ENCODE measurements around the gene SLC9A9.

The SLC9A9 gene

DNA sequence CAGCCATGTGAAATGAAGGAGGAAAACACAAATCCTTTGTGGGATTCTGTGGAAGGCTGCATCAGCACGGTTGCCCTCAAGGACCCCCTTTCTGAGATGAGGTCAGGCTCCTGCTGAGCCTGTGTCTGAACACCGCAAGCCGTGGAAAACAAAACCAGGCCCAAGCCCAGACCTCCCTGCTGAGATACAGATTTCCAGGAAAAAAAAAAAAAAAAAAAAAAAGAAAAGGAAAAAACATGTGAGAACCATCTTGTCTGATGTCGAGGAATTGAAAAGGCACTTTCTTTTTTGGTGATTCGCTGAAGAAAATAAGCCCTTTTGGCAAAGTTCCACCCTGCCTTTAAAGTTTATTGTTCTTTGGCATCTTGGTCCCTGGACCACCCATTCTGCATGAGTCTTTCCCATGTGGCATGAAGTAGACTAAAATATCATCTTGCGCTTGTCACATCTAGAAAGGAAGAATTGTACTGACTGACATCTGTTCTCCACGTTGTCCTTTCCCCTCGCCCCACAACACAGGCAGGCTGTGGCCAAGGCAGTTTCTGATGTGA lies 611.1 kb downstream of the SLC9A9 start:
- no peaks in the 10 kb centered on the region for H3K9me3 ChIP-seq (ENCODE audit: low read length)
- no peaks in the 10 kb centered on the region for H3K36me3 ChIP-seq (ENCODE audit: insufficient read depth, low read length)
- no peaks in the 10 kb centered on the region for H3K4me1 ChIP-seq (ENCODE audit: insufficient read depth, low read length)
- H3K27me3 ChIP-seq (ENCODE audit: control insufficient read depth in 1 of 2, insufficient read depth in 2 of 2, low read length in 2 of 2) = no peaks in the 10 kb centered on the region
- H3K9ac ChIP-seq (ENCODE audit: low read length) = no peak overlapping the region
- no peak overlapping the region for H3K27ac ChIP-seq (ENCODE audit: low read depth, low read length)
- H3K4me3 ChIP-seq (ENCODE audit: low read depth in 1 of 2, low read length in 2 of 2) = no peak overlapping the region

DNA sequence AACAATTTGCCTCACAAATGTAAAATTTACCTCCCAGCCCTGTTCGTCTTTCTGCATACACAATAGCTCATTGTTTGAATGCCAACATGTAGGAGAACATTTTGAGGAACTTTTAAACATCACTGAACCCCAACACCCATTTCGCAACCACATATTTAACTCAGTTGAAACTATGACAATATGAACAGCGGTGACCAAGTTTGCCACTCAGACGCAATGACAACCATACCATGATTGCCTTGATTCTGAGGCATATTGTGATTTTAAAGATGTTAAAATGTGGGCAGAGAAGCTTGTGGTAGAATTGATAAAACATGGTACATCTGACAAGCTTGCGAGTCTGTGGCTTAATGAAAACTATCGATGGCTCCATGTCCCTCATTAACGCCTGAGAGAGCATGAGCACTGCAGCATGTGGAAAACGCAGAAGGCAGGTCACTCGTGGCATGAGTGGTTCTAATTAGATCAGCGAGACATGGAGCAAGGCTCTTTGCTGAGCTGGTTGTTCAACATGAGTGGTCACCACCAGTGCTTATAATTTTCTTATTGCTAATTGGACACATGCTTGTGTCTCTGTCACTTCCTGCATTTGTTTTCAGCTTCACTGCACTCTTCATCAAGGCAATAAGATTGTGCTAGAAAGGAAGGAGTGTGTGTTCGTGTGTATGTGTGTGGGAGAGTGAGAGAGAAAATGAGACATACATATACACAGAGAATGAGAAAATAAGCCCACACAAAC lies 611.9 kb downstream of the SLC9A9 start:
- Histone ChIP-seq H3K36me3 (ENCODE audit: insufficient read depth, low read length) (no peaks in the 10 kb centered on the region), H3K4me1 (ENCODE audit: insufficient read depth, low read length) (no peaks in the 10 kb centered on the region), H3K27me3 (ENCODE audit: control insufficient read depth in 1 of 2, insufficient read depth in 2 of 2, low read length in 2 of 2) (no peaks in the 10 kb centered on the region), H3K9ac (ENCODE audit: low read length) (no peak overlapping the region), H3K9me3 (ENCODE audit: low read length) (no peaks in the 10 kb centered on the region), H3K27ac (ENCODE audit: low read depth, low read length) (no peak overlapping the region), H3K4me3 (ENCODE audit: low read depth in 1 of 2, low read length in 2 of 2) (no peak overlapping the region)

DNA sequence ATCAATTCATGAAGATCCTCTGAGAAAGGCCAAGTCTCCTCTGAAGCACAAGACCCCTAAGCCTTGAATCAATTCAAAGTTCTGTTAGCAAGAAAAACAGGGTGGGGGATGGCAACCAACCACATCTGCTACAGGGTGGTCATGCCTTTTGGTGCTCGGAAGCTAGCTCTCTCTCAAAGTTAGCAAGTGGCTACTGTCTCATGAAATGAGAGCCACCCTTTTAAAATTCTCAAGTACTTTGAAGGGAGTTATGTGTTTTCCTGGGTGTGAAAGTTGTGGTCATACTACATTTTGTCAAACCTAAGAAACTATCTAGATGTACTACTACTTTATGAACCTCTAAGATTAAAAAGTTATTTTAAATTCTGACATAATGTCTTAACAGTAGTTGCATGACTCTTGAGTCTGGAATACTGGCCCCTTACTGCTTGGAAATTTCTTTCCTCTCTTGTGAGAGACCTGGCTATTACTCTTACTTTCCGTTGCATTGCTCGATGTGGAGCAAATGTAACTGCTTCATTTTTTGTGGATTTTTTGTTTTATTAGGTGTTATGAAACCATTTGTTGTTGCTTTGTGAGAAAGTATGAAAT lies 612.6 kb downstream of the SLC9A9 start:
- Histone ChIP-seq H3K4me1 (ENCODE audit: insufficient read depth, low read length) (no peaks in the 10 kb centered on the region), H3K9ac (ENCODE audit: low read length) (no peak overlapping the region), H3K4me3 (ENCODE audit: low read depth in 1 of 2, low read length in 2 of 2) (no peak overlapping the region), H3K9me3 (ENCODE audit: low read length) (no peaks in the 10 kb centered on the region), H3K27me3 (ENCODE audit: control insufficient read depth in 1 of 2, insufficient read depth in 2 of 2, low read length in 2 of 2) (no peaks in the 10 kb centered on the region), H3K27ac (ENCODE audit: low read depth, low read length) (no peak overlapping the region), H3K36me3 (ENCODE audit: insufficient read depth, low read length) (no peaks in the 10 kb centered on the region)

DNA sequence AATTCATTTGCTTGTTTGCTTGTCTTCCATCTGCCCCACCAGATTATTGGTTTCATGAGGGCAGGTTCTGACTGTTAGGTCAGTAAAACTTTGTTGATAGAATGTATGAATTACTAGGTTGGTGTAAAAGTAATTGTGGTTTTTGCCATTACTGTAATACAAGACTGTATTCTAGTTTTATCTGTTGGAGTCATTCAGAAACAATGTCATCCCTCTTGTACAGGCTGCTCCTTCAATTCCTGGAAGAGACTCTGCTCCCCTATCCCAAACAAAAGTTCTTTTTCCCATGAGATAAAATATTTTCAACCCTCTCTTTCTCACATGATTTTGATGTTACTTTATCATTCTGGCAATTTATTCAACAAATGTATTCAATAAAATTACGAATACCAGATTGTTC lies 613.7 kb downstream of the SLC9A9 start:
- no peaks in the 10 kb centered on the region for H3K36me3 ChIP-seq (ENCODE audit: insufficient read depth, low read length)
- H3K4me3 ChIP-seq (ENCODE audit: low read depth in 1 of 2, low read length in 2 of 2) = no peak overlapping the region
- no peaks in the 10 kb centered on the region for H3K9me3 ChIP-seq (ENCODE audit: low read length)
- no peak overlapping the region for H3K27ac ChIP-seq (ENCODE audit: low read depth, low read length)
- no peaks in the 10 kb centered on the region for H3K4me1 ChIP-seq (ENCODE audit: insufficient read depth, low read length)
- H3K27me3 ChIP-seq (ENCODE audit: control insufficient read depth in 1 of 2, insufficient read depth in 2 of 2, low read length in 2 of 2) = no peaks in the 10 kb centered on the region
- no peak overlapping the region for H3K9ac ChIP-seq (ENCODE audit: low read length)

DNA sequence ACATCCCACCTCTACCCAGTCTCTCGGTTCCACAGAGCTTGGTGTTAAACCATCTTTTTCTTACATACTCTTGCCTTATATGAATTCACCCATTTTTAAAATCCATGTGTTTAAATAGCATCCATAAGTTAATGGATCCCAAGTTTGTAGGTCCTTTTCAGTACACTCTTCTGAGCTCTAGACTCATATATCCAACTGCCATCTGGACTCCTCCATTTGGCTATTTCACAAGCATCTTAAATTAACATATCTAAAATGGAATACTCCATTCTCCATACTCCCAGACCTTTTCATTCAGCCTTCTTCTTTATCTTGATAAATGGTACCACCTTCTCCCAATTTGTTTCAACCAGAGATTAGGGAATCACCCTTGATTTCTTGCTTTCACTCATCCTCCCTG lies 615.3 kb downstream of the SLC9A9 start:
- Histone ChIP-seq H3K36me3 (ENCODE audit: insufficient read depth, low read length) (no peaks in the 10 kb centered on the region), H3K4me1 (ENCODE audit: insufficient read depth, low read length) (no peaks in the 10 kb centered on the region), H3K9me3 (ENCODE audit: low read length) (no peaks in the 10 kb centered on the region), H3K4me3 (ENCODE audit: low read depth in 1 of 2, low read length in 2 of 2) (no peak overlapping the region), H3K27ac (ENCODE audit: low read depth, low read length) (no peak overlapping the region), H3K27me3 (ENCODE audit: control insufficient read depth in 1 of 2, insufficient read depth in 2 of 2, low read length in 2 of 2) (no peaks in the 10 kb centered on the region), H3K9ac (ENCODE audit: low read length) (no peak overlapping the region)

DNA sequence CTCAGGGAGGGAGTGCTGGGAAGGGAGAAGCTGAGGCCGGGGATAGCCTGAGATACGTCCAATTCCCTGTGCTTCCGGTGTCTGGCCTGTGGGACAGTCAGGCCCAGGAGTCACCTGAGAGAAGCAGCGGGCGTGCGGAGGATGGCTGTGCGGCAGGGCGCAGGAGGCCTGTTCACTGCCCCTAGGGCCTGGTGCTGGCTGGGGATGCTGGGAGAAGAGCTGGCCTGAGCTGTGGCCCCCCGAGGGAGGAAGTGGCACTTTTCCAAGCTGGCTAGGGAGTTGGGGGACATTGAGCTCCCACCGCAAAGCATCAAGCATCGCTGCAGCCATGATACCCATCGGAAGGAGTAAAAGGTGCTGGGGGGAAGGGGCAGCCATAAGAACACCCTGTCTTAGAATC lies 619.9 kb downstream of the SLC9A9 start:
- Histone ChIP-seq H3K4me1 (ENCODE audit: insufficient read depth, low read length) (no peaks in the 10 kb centered on the region), H3K36me3 (ENCODE audit: insufficient read depth, low read length) (no peaks in the 10 kb centered on the region), H3K4me3 (ENCODE audit: low read depth in 1 of 2, low read length in 2 of 2) (no peak overlapping the region), H3K9ac (ENCODE audit: low read length) (no peak overlapping the region), H3K27me3 (ENCODE audit: control insufficient read depth in 1 of 2, insufficient read depth in 2 of 2, low read length in 2 of 2) (no peaks in the 10 kb centered on the region), H3K27ac (ENCODE audit: low read depth, low read length) (no peak overlapping the region), H3K9me3 (ENCODE audit: low read length) (no peaks in the 10 kb centered on the region)

DNA sequence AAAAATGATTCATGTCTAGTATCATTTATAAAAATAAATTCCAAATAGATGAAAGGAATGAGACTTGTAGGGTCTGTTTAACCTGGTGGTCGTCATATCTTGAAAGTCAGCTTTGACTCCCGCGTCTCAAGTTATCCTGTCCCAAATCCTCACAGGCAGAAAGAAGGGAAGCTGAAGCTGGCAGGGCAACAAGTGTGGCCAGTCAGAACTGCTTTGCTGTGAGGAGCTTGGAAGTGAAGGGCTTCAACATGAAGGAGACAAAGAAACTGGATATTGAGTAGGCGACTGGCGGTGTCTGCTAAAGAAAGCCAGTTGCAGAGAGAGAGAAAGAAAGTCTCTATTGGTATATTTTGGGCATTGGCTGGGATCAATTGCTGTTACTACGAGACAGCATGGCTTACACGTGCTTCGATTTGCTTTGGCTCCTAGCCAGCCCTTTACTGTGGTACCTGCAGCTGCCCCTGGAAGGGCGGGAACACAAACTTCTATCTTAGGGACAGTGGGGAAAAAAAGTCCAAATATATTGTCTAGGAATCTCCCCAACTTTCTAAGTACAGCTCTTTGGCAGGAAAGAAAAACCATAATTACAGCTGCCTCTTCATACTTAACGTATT lies 621.5 kb downstream of the SLC9A9 start:
- Histone ChIP-seq H3K27ac (ENCODE audit: low read depth, low read length) (no peak overlapping the region), H3K4me1 (ENCODE audit: insufficient read depth, low read length) (no peaks in the 10 kb centered on the region), H3K4me3 (ENCODE audit: low read depth in 1 of 2, low read length in 2 of 2) (no peak overlapping the region), H3K9ac (ENCODE audit: low read length) (no peak overlapping the region), H3K36me3 (ENCODE audit: insufficient read depth, low read length) (no peaks in the 10 kb centered on the region), H3K9me3 (ENCODE audit: low read length) (no peaks in the 10 kb centered on the region), H3K27me3 (ENCODE audit: control insufficient read depth in 1 of 2, insufficient read depth in 2 of 2, low read length in 2 of 2) (no peaks in the 10 kb centered on the region)

DNA sequence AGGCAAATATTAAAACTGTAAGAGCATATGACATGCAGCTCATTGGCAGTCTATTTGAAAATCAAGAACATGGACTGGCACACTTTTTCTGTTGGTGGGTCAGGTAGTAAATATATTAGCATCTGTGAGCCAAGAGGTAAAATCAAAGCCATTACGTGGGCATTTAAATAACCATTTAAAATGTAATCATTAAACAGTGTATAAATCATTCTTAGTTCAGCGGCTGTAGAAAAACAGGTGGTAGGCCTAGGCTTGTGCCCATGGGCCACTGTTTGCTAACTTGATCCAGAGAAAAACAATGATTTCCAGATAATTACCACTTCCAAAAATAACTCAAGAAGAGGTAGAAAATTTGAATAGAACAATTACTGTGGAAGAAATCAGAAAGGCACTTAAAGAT lies 623.6 kb downstream of the SLC9A9 start:
- Histone ChIP-seq H3K27me3 (ENCODE audit: control insufficient read depth in 1 of 2, insufficient read depth in 2 of 2, low read length in 2 of 2) (no peaks in the 10 kb centered on the region), H3K9me3 (ENCODE audit: low read length) (no peaks in the 10 kb centered on the region), H3K4me3 (ENCODE audit: low read depth in 1 of 2, low read length in 2 of 2) (no peak overlapping the region)

DNA sequence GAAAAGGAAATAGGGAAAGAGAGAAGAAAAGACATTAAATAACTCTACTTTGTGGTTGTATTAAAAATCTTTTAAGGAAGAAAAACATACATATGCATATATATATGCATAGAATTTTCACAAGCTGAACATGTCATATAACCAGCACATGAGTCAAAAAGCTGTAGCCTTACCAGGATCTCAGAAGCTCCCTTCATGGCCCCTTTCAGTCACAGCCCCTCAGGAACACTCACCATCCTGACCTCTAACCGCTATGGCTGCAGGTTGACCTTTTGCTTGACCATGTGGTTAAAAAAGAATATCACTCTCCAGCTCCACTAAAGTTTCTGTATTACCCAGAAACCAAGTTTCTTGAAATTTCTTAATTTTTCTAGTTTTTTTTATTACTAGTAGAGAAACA lies 625.3 kb downstream of the SLC9A9 start:
- H3K27ac ChIP-seq (ENCODE audit: low read depth, low read length) = no peak overlapping the region
- no peak overlapping the region for H3K9ac ChIP-seq (ENCODE audit: low read length)
- H3K27me3 ChIP-seq (ENCODE audit: control insufficient read depth in 1 of 2, insufficient read depth in 2 of 2, low read length in 2 of 2) = no peaks in the 10 kb centered on the region
- H3K36me3 ChIP-seq (ENCODE audit: insufficient read depth, low read length) = no peaks in the 10 kb centered on the region
- H3K4me1 ChIP-seq (ENCODE audit: insufficient read depth, low read length) = no peaks in the 10 kb centered on the region
- no peaks in the 10 kb centered on the region for H3K9me3 ChIP-seq (ENCODE audit: low read length)
- H3K4me3 ChIP-seq (ENCODE audit: low read depth in 1 of 2, low read length in 2 of 2) = no peak overlapping the region

More for the DNA sequence above, 623.6 kb downstream of the SLC9A9 start:
- no peaks in the 10 kb centered on the region for H3K4me1 ChIP-seq (ENCODE audit: insufficient read depth, low read length)
- no peaks in the 10 kb centered on the region for H3K36me3 ChIP-seq (ENCODE audit: insufficient read depth, low read length)
- no peak overlapping the region for H3K27ac ChIP-seq (ENCODE audit: low read depth, low read length)
- H3K9ac ChIP-seq (ENCODE audit: low read length) = no peak overlapping the region

DNA sequence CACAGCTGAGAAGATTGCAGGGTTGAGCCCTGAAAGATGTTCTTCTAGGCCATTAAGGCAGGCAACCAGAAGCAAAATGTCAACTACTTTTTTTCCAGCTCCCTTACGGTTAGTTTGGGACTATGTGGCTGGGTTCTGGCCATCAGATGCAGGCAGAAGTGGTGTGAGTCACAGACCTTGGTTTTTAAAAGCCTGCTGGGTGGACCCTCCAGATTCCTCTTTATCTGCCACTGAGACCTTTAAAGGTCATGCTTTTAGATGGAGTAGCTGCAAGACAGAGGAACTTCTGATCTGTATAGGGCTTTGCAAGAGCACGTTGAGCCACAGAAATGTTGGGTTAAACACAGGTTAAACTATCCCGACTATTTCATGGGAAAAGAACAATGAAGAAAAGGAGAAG lies 625.8 kb downstream of the SLC9A9 start:
- no peak overlapping the region for H3K27ac ChIP-seq (ENCODE audit: low read depth, low read length)
- no peaks in the 10 kb centered on the region for H3K27me3 ChIP-seq (ENCODE audit: control insufficient read depth in 1 of 2, insufficient read depth in 2 of 2, low read length in 2 of 2)
- H3K9ac ChIP-seq (ENCODE audit: low read length) = no peak overlapping the region
- no peak overlapping the region for H3K4me3 ChIP-seq (ENCODE audit: low read depth in 1 of 2, low read length in 2 of 2)
- no peaks in the 10 kb centered on the region for H3K9me3 ChIP-seq (ENCODE audit: low read length)
- no peaks in the 10 kb centered on the region for H3K36me3 ChIP-seq (ENCODE audit: insufficient read depth, low read length)
- H3K4me1 ChIP-seq (ENCODE audit: insufficient read depth, low read length) = no peaks in the 10 kb centered on the region

DNA sequence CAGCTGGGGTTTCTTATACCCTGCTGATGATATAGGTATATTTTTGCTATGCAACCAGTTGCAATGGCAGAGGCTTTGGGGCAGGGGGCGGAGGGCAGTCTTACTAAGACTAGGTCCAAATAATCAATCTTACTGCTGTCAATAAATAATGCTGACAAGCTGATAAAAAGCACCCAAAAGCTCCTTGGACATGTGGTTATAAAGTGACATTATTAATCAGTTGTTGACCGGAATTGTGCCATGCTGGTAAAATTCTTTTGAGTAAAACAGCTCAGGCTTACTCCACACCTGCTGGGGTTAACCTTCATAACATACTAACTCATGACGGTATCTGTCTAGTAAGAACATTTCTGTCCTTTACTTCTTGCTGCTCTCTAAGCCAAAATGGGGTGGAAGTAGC lies 626.8 kb downstream of the SLC9A9 start:
- no peaks in the 10 kb centered on the region for H3K9me3 ChIP-seq (ENCODE audit: low read length)
- no peaks in the 10 kb centered on the region for H3K36me3 ChIP-seq (ENCODE audit: insufficient read depth, low read length)
- no peaks in the 10 kb centered on the region for H3K27me3 ChIP-seq (ENCODE audit: control insufficient read depth in 1 of 2, insufficient read depth in 2 of 2, low read length in 2 of 2)
- no peak overlapping the region for H3K9ac ChIP-seq (ENCODE audit: low read length)
- H3K4me3 ChIP-seq (ENCODE audit: low read depth in 1 of 2, low read length in 2 of 2) = no peak overlapping the region
- H3K27ac ChIP-seq (ENCODE audit: low read depth, low read length) = no peak overlapping the region
- no peaks in the 10 kb centered on the region for H3K4me1 ChIP-seq (ENCODE audit: insufficient read depth, low read length)
